ENCODE results near the gene EPB42. TPM values are rescaled to one million over a fixed set of nuclear protein-coding genes. Genes with fewer than 3 reads are reported as not detected.
A peak's percentile ranks its signal among the peaks of the same experiment; 100 is the strongest.
"Not testable (repeated sequence)": the region's sequence is repeated elsewhere in the genome, so short reads cannot be mapped to it uniquely, and the experiment has no call there.

The EPB42 gene
- polyA plus RNA-seq, 3 donors, result 0.83 to 1.1 (median 1.1) TPM

DNA sequence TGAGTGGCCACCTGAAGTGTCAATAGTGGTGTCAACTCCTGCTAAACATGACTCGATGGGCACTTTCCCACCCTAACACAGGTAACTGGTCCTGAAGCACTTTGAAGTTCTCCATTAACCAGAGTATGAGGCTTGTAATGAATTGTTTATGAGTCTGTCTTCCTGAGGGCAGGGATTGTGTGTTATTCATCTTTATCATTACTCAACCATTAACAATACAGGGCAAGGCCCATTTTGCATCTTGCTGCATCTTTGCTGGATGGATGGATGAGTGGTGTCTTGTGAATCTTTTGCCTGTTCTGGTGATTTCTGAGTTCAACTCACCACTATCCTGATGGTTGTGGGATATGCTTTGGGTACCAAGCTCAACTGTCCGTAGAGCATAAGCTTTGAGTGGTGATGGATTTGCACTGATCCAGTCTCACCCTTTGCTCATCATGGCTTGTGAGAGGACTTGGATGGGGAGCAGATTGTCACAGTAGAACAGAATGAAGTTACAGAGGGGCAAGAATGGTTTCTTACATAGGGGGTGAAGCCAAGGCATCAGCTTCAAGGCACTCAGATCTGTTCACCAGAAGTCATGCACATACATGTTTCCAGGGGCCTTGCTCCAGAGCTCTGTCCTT is 22.3 kb upstream of the EPB42 start:
- no peak for DNase-seq

DNA sequence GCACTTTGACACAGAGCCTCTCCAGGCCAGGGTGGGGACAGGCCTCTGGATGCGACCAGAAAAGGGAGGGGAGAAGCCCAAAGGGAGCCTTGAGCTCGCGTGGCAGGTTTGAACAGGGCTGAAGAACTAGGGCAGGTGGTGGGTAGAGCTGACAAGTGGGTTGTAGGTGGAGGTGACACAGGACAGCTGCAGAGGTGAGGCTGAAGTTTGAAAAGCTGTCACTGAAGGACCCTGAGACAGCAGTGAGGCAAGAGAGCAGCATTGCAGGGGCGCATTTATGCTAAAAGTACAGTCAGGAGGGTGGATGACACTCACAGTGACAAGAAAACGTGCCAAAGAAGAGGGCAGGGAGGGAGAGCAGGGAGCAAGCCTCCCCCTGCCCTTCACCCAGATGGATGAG is 21.8 kb upstream of the EPB42 start:
- DNase-seq, result no peak

DNA sequence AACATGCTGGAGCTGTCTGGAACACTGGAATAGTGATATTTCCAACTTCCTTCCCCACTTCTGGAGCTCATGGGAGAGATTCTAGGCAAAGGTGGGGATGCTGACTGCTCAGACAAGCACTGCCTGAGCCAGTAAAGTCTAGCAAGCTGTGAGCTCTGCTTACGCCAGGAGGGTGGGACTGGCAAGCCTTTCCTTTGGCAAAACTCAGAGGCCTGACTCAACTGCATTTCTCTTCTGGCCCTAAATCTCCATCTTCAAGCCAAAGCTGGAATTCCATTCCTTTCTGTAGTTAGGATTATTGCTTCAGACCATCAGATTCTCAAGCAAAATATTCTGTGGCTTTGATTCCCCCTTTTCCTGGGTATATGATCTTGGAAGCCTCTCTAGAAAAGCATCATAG is 20.3 kb upstream of the EPB42 start:
- DNase-seq, result no peak

- DNase-seq, result no peak
Measured at GRCh38 chr15:43239732-43240491, 19.1 kb upstream of the EPB42 start.

DNA sequence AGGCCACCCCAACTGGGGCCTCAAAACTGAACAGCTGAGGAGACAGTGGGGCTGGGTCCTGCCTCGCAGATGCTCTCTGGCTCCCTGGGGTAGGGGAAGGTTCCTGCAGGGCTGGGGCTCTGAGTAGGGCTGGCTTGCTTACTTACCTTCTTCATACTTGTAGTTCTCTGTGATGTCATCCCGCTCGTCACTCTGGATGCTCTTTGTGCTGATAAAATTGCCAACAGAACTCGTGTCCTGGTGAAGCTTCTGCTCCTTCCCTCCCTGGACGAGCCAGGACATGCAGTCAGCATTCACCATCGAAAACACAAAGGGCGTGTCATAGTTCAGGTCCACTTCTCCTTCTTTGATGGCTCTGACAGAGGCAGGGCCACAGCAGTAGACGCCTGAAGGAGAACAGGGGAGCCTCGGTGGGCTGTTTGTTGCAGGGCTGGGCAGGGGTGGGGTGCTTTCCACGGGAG is 17.9 kb upstream of the EPB42 start:
- no peak for DNase-seq

GRCh38 chr15:43237842-43238470 is 17.1 kb upstream of the EPB42 start:
- no peak for DNase-seq

DNA sequence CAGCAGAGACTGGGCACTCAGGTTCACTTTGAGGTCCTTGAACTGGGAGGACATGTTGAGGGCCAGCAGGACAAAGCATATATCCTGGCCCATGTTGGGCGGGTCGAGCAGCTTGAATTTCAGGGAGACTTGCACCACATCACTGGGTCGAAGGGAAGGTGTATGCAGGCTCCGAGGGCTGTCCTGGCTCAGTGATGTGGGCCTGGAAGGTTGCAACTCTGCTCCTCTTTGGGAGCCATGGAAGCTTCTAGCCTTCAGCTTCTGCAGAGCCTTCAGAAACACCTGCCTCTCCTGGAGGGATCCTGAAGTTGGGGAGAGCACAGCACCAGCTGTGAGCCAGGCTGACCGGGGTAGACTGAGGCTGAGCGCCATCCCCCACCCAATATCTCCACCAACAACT is 14.7 kb upstream of the EPB42 start:
- DNase-seq, result no peak

DNA sequence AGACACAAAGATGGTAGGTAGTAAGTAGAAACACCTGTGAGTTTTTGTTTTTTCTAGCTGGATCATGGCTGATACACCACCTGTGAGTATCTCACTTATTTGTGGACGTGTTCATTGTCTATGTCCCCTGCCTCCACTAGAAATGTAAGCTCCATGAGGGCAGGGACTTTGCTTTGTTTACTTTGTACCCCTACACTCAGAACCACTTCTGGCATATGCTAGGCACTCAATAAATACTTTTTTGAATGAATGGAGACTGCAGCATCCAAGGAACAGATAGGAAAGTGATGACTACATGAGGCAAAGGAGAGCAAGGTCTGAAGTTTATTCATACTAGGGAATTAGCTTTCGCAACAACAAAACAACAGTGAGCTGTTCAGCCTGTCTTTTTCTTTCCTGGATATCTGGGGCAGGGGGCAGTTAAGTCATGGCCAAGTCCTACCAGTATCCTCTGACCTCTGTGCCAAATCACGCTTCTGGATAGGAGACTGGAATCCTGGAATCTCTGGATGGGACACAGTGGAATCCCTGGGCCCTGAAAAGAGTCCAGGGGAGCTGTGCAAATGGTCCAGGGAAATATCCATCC is 11.6 kb upstream of the EPB42 start:
- DNase-seq, result no peak

GRCh38 chr15:43230640-43231115 is 9.9 kb upstream of the EPB42 start:
- no peak for DNase-seq

GRCh38 chr15:43229977-43230376 is 9.2 kb upstream of the EPB42 start:
- no peak for DNase-seq

DNA sequence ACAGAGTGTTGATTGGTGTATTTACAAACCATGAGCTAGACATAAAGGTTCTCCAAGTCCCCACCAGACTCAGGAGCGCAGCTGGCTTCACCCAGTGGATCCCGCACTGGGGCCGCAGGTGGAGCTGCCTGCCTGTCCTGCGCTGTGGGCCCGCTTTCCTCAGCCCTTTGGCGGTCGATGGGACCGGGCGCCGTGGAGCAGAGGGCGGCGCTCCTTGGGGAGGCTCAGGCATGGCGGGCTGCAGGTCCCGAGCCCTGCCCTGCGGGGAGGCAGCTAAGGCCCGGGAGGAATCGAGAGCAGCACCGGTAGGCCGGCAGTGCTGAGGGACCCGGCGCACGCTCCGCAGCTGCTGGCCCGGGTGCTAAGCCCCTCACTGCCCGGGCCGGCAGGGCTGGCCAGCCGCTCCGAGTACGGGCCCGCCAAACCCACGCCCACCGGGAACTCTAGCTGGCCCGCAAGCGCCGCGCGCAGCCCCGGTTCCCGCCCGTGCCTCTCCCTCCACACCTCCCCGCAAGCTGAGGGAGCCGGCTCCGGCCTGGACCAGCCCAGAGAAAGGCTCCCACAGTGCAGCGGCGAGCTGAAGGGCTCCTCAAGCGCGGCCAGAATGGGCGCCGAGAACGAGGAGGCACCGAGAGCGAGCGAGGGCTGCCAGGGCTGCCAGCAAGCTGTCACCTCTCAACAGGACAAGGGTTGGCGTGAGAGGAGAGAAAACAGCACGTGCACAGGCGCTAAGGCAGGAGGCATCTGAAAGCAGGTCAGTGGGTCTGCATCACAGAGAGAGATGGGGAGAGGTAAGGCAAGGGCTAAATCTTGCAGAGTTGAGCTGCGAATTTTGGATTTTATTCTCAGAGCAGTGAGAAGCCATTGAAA is 5.9 kb upstream of the EPB42 start:
- DNase-seq, result no peak

DNA sequence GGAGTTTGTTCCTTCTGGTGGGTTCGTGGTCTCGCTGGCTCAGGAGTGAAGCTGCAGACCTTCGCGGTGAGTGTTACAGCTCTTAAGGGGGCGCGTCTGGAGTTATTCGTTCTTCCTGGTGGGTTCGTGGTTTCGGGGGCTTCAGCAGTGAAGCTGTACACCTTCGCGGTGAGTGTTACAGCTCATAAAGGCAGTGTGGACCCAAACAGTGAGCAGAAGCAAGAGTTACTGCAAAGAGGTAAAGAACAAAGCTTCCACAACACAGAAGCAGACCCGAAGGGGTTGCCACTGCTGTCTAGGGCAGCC is 5.1 kb upstream of the EPB42 start:
- DNase-seq, result not testable (repeated sequence)

DNA sequence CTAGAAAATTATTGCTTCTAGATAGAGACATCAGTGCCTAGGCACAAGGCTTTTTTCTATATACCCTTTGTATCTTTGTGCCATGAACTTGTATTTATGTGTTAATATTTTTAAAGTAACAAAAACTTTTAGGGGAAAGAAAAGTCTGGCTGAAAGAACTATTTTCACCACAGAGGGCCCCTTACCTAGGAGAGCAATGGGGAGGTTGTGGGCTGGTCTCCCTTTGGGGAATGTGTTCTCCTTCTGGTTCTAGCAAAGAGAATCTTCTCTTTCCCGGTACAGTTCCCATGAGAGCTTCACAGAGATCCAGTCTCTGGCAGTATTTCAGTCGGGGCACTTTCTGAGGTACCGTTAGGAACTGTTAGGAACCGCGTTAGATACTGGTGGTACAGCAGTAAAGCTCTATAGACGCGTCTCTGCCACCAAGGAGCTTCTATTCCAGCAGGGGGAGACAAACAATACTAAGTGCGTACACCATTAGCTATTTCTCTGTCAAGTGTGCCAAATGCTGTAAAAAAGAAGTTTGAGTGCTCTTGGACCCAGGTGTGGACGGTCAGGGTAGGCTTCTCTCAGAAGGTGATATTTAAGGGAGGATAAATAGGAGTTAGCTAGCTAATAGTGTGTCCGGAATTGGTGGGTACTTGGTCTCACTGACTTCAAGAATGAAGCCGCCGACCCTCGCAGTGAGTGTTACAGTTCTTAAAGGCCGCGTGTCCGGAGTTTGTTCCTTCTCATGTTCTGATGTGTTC is 4.6 kb upstream of the EPB42 start:
- DNase-seq, result peak; percentile 55

DNA sequence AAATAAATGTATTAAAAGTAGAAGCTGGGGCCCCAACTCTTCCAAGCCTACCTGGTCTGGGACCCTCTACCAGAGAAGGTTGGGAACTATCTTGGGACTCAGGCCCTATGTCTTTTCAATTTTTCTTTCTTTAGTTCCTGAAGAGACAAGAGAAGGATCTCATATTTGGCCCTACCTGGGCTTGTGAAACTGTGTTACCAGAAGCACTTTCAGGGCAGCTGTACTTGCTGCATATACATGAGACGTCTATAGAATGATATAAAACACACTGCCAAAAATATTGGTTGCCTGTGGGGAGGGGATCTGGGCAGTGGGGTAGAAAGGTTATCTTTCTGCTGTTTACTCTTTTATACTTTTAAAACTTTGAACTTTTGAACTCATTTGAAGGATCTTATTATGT is 604 bp upstream of the EPB42 start:
- no peak for DNase-seq

DNA sequence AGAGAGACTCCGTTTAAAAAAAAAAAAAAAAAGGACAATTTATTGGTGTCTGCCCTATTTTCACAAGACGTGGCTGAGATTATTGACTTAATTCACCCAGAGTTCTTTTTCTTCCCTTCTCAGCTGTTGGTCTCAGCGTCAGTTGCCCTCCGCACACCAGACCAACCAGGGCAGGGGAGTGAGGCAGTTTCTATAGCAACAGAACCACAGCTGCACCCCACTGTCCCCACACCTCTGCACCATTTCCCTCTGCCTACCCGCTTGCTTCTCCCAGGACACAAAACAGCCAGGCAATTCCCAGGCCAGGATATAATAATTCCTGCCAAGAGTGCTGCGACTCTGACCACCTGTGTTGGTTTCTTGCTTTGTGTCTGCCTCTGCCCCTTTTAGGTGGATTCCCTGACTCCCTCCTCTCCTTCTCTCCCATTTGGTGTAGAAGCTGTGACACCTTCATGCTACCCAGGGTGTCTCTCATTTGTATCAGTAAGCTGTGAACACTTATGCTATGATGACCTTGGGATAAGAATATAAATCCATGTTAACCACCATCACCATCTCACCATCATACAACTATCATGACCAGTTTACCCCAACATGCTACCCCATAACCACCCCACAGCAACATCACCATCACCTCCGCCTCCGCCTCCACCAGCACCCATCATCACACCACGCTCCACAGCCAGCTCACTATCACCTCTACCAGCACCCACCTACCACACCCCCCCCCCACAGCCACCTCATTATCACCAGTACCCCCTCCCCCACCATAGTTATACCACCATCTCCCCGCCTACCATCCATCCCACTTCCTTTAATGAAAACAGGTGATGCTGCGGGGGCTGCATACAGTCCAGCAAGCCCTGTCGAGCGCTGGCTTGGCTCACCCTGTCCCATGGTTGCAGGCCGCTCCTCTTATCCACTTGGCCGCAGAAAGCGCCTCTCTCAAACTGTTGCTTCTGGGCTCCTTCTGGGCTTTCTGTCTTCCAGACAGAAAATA is 589 bp downstream of the EPB42 start:
- no peak for DNase-seq

DNA sequence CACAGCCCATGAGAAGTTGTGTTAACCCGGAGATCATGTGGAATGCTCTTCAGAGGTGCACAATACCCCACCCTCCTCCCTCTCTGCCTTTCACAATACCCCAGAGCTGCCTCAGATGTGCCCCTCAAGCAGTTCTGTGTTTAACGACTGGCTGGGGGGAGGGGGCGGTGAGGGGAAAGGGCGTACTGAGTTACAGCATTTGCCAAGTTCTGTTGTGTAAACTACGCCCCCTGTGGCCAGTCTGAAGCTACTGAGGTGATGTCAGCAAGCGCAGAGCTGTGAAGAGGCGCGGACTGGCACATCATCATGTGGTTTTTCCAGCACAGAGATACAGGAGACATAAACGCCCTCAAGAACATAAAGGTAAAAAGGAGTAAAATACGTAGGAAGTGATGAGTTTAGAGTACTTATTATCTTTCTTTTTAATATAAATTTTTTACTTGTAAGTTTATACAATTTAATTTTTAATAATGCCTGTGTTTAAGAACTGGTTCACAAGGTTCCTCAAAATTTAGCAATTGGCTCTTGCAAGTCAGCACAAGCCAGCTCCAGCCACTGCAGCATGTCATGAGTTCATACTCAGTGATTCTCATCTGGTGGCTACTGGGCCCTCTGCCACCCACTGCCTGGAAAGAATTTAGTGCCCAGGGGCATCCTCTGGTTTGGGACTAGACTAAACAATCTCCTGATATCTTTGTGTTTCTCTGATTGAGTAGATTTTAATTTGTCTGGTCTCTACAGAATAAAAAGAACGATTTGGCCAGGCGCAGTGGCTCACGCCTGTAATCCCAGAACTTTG is 1.7 kb downstream of the EPB42 start:
- DNase-seq, result peak; percentile 11

GRCh38 chr15:43215961-43216360 is 4.9 kb downstream of the EPB42 start:
- no peak for DNase-seq

GRCh38 chr15:43214592-43215295 is 6.1 kb downstream of the EPB42 start:
- DNase-seq, result no peak

Measured in renal pelvis (tissue), 4 donors.